ENCODE data around the gene ZNF83.

DNA sequence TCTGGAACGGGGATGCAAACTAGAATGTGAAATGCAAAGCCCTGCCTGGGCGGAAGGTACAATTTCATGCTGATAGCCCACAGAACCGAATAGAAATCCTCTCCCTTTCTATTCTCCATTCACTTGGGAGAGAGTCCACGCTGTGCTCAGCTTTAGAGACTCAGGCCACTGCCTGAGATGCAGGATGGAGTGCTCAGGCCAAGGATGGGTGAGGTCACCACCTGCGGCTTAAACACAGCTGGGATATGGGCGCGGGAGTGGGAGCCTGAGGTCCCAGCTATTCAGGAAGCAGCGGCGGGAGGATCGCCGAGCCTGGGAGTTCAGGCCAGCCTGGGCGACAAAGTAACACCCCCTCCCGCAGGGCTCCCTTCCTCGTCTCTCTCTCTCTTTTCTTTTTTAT lies 446 bp upstream of the ZNF83 start:
- TF ChIP-seq, protein P1, sequence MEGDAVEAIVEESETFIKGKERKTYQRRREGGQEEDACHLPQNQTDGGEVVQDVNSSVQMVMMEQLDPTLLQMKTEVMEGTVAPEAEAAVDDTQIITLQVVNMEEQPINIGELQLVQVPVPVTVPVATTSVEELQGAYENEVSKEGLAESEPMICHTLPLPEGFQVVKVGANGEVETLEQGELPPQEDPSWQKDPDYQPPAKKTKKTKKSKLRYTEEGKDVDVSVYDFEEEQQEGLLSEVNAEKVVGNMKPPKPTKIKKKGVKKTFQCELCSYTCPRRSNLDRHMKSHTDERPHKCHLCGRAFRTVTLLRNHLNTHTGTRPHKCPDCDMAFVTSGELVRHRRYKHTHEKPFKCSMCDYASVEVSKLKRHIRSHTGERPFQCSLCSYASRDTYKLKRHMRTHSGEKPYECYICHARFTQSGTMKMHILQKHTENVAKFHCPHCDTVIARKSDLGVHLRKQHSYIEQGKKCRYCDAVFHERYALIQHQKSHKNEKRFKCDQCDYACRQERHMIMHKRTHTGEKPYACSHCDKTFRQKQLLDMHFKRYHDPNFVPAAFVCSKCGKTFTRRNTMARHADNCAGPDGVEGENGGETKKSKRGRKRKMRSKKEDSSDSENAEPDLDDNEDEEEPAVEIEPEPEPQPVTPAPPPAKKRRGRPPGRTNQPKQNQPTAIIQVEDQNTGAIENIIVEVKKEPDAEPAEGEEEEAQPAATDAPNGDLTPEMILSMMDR (IDR thresholded peaks at IDR 0.05): no peak
- TF ChIP-seq POLR2AphosphoS5 (IDR thresholded peaks at IDR 0.05): no peak
- TF ChIP-seq POLR2A (IDR thresholded peaks at IDR 0.05): no peak

Data from suprapubic skin (tissue), 4 donors.